NCI-H187 treated with DMSO at 0.1 percent for 48 hours (cell line): ENCODE results near the gene SLC19A1.
"Not testable (repeated sequence)": the region's sequence is repeated elsewhere in the genome, so short reads cannot be mapped to it uniquely, and the experiment has no call there.

Experiments used
- DNase-seq: peaks from one replicate; lab custom pipeline; 2025; lab: John Stamatoyannopoulos, UW

SLC19A1 gene

GRCh38 chr21:45506241-45506817 lies 35.9 kb downstream of the SLC19A1 start:
- DNase-seq: no peak

- no peak for DNase-seq
Observed at GRCh38 chr21:45505416-45506021, 36.7 kb downstream of the SLC19A1 start.

- DNase-seq: no peak
Observed at GRCh38 chr21:45504516-45505415, 37.5 kb downstream of the SLC19A1 start.

DNA sequence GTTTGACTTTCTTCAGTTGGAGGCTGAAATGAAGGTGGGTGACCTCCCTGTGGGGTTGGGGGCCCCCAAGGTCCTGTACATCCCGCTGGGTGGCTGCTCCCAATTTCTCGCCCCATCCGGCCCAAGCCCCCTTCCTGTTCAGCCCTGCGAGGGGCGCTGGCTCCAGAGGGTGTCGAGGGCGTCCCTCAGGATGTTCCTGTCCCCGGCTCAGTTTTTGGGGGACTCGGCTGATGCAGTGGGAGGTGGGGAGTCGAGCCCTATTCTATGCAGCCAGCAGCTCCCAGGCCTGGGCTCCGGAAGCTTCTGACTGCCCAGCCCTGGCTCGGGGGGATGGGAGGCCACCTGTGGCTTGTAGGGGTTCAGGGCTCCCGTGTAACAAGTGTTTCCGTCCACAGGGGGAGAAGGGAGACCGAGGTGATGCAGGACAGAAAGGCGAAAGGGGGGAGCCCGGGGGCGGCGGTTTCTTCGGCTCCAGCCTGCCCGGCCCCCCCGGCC lies 38.2 kb downstream of the SLC19A1 start:
- no peak for DNase-seq

- DNase-seq: not testable (repeated sequence)
Observed at GRCh38 chr21:45503226-45503625, 39.0 kb downstream of the SLC19A1 start.

GRCh38 chr21:45502600-45502999 lies 39.6 kb downstream of the SLC19A1 start:
- DNase-seq: no peak

DNA sequence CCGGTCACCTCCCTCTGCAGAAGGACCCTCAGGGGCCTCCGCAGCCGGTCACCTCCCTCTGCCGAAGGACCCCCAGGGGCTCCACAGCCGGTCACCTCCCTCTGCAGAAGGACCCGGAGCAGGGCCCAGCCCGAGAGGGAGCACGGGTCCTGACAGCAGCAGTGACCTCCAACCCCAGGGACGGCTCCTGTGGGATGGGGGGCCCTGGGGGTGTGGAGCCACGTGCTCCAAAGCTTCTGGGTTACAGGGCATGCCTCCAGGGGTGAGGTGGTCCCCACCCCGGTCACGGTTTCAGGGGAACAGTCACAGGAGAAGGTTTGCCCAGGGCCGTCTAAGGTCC lies 40.3 kb downstream of the SLC19A1 start:
- DNase-seq: no peak

- DNase-seq: not testable (repeated sequence)
Observed at GRCh38 chr21:45501081-45502005, 40.9 kb downstream of the SLC19A1 start.

- DNase-seq: no peak
Observed at GRCh38 chr21:45499970-45500577, 42.2 kb downstream of the SLC19A1 start.

- DNase-seq: no peak
Observed at GRCh38 chr21:45499201-45499750, 43.0 kb downstream of the SLC19A1 start.

GRCh38 chr21:45498646-45499000 lies 43.6 kb downstream of the SLC19A1 start:
- no peak for DNase-seq

GRCh38 chr21:45497846-45498645 lies 44.2 kb downstream of the SLC19A1 start:
- no peak for DNase-seq

GRCh38 chr21:45496968-45497845 lies 45.0 kb downstream of the SLC19A1 start:
- no peak for DNase-seq

GRCh38 chr21:45496151-45496967 lies 45.9 kb downstream of the SLC19A1 start:
- DNase-seq: no peak

DNA sequence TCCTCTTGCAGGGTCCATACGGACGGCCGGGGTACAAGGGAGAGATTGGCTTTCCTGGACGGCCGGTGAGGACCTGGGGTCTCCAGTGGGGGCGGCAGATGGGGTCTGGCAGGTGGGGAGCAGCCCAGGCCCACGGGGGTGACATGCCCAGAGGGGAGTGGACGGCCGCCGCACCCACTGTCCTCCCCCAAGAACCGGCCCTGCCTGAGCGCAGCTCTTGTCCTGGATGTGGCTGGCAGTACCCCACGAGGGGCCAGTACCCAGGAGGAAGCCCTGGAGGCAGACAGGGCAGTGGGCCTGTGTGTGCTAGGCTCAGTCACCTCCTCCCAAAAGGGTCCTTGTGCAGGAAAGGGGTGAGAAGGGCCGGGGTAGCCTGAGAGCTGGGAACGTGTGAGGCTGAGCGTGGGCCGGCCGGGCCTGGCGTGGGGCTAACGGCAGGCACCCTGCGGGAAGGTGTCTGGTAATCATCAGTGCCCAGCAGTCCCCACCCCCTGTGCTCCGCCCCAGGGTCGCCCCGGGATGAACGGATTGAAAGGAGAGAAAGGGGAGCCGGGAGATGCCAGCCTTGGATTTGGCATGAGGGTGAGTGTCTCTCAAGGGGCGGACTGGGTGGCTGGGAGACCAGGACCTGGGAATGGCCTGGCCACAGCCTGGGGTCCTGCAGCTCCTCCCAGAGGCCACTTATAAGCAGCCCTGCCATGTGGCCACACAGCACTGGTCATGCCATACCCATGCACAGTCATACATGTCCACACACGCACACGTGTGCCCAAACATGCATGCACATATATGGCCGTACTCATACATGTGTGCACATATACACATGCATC lies 47.2 kb downstream of the SLC19A1 start:
- DNase-seq: no peak

- DNase-seq: no peak
Observed at GRCh38 chr21:45494135-45494850, 47.9 kb downstream of the SLC19A1 start.
